OCI-LY7 (cell line): ENCODE results near the gene DIAPH2.

ENCODE experiments used
- CTCF ChIP-seq: fragments of 200-600 bp; sonication (generic); conservative IDR thresholded peaks from 2 replicates; pipeline ENCODE4 v1.5.1; 2014; ENCODE audit warnings: mild to moderate bottlenecking, antibody characterized with exemption, low read length, moderate library complexity, mixed read lengths
- EZH2phosphoT487 ChIP-seq: fragments of 200-600 bp; sonication (generic); IDR thresholded peaks from 2 replicates; pipeline ENCODE4 v1.6.1; 2018; ENCODE audit warnings: low read depth, borderline replicate concordance, mild to moderate bottlenecking, mixed run types, antibody characterized with exemption, low read length, moderate library complexity, mixed read lengths

GRCh38 chrX:97268182-97268680, 583.6 kb downstream of the DIAPH2 start:
- TF ChIP-seq CTCF (no peak), EZH2phosphoT487 (no peak)
